Sigmoid colon (tissue), 3 donors: ENCODE measurements around the gene QSOX1.

Source experiments
- CTCF ChIP-seq, 4 experiments: fragments of 450-650 bp in 3 of 4; fragments of 200-600 bp in 1 of 4; IDR thresholded peaks; one replicate each; pipeline ENCODE4 v1.5.1; 2016 to 2019; ENCODE audit warnings: antibody characterized with exemption in 4 of 4, mild to moderate bottlenecking in 3 of 4, moderate library complexity in 2 of 4
- POLR2A ChIP-seq, 2 donors: fragments of 450-650 bp; IDR thresholded peaks; one replicate each; pipeline ENCODE4 v1.6.1; 2016; ENCODE audit warnings: antibody characterized with exemption in 2 of 2, mild to moderate bottlenecking in 2 of 2, moderate library complexity in 2 of 2

GRCh38 chr1:180168786-180169639 is 14.3 kb downstream of the QSOX1 start:
- TF ChIP-seq CTCF (IDR thresholded peaks at IDR 0.05) (peak in 2 of 4 experiments; percentile 14 to 15), POLR2A (IDR thresholded peaks at IDR 0.05) (no peak)
